ENCODE results near the gene ROMO1.
"Not testable (repeated sequence)": the region's sequence is repeated elsewhere in the genome, so short reads cannot be mapped to it uniquely, and the experiment has no call there.

ROMO1 gene

GRCh38 chr20:35681960-35682359 is 17.2 kb upstream of the ROMO1 start:
- DNase-seq (ENCODE audit: low read depth): no peak

- not testable (repeated sequence) for DNase-seq (ENCODE audit: low read depth)
Measured at GRCh38 chr20:35685368-35685767, 13.8 kb upstream of the ROMO1 start.

- not testable (repeated sequence) for DNase-seq (ENCODE audit: low read depth)
Measured at GRCh38 chr20:35686872-35687271, 12.3 kb upstream of the ROMO1 start.

- DNase-seq (ENCODE audit: low read depth): no peak
Measured at GRCh38 chr20:35690265-35690664, 8.9 kb upstream of the ROMO1 start.

GRCh38 chr20:35695245-35695749 is 3.9 kb upstream of the ROMO1 start:
- no peak for DNase-seq (ENCODE audit: low read depth)

GRCh38 chr20:35695978-35696377 is 3.2 kb upstream of the ROMO1 start:
- no peak for DNase-seq (ENCODE audit: low read depth)

GRCh38 chr20:35697696-35698297 is 1.4 kb upstream of the ROMO1 start:
- DNase-seq (ENCODE audit: low read depth): no peak

- no peak for DNase-seq (ENCODE audit: low read depth)
Measured at GRCh38 chr20:35698298-35699126, 693 bp upstream of the ROMO1 start.

GRCh38 chr20:35699957-35700624 is 886 bp downstream of the ROMO1 start:
- DNase-seq (ENCODE audit: low read depth): no peak

GRCh38 chr20:35700625-35701148 is 1.5 kb downstream of the ROMO1 start:
- DNase-seq (ENCODE audit: low read depth): no peak

- DNase-seq (ENCODE audit: low read depth): no peak
Measured at GRCh38 chr20:35702051-35702823, 3.0 kb downstream of the ROMO1 start.

- no peak for DNase-seq (ENCODE audit: low read depth)
Measured at GRCh38 chr20:35702824-35703695, 3.9 kb downstream of the ROMO1 start.

- DNase-seq (ENCODE audit: low read depth): no peak
Measured at GRCh38 chr20:35704514-35705261, 5.5 kb downstream of the ROMO1 start.

- not testable (repeated sequence) for DNase-seq (ENCODE audit: low read depth)
Measured at GRCh38 chr20:35705894-35706293, 6.7 kb downstream of the ROMO1 start.

GRCh38 chr20:35706591-35707529 is 7.7 kb downstream of the ROMO1 start:
- not testable (repeated sequence) for DNase-seq (ENCODE audit: low read depth)

- no peak for DNase-seq (ENCODE audit: low read depth)
Measured at GRCh38 chr20:35708502-35708901, 9.3 kb downstream of the ROMO1 start.

GRCh38 chr20:35709259-35709658 is 10.1 kb downstream of the ROMO1 start:
- DNase-seq (ENCODE audit: low read depth): no peak

GRCh38 chr20:35710039-35710438 is 10.8 kb downstream of the ROMO1 start:
- DNase-seq (ENCODE audit: low read depth): no peak

Data from activated T-helper 1 cell treated with Interleukin-2 at 50 U/mL for 16 hours (primary cell).